ENCODE data around the gene BRD4. TPM values are rescaled to one million over a fixed set of nuclear protein-coding genes. Genes with fewer than 3 reads are reported as not detected.

The BRD4 gene
- total and polyA plus RNA-seq, 2 of the 13 experiments (the other 11 are each of a cell fraction or from before 2014, with no cell fraction given) = 10.5 to 11.4 TPM

GRCh38 chr19:15297416-15298224 is 34.7 kb downstream of the BRD4 start (continued):
- peak; percentile 48; the same call in 1 of the 2 replicates for TF ChIP-seq ZNF770 (CRISPR knock-in tag; IDR thresholded peaks at IDR 0.05)
- no peak for TF ChIP-seq ZNF44 (CRISPR knock-in tag; IDR thresholded peaks at IDR 0.05)
- TF ChIP-seq SRSF4 (IDR thresholded peaks at IDR 0.05; ENCODE audit: low read depth, low read length, poor library complexity, severe bottlenecking) = no peak
- peak; percentile 83 for TF ChIP-seq FOXJ3 (CRISPR knock-in tag; IDR thresholded peaks at IDR 0.05; ENCODE audit: borderline replicate concordance)
- no peak for TF ChIP-seq REL (CRISPR knock-in tag; conservative IDR thresholded peaks at IDR 0.05)
- no peak for TF ChIP-seq SNAPC2 (CRISPR knock-in tag; IDR thresholded peaks at IDR 0.05)
- TF ChIP-seq TCF7L2 (IDR thresholded peaks at IDR 0.05; ENCODE audit: low read depth, low read length) = no peak; the same call in 1 of the 2 replicates
- no peak for TF ChIP-seq ZBTB26 (CRISPR knock-in tag; IDR thresholded peaks at IDR 0.05; ENCODE audit: borderline replicate concordance)
- TF ChIP-seq CAMTA2 (CRISPR knock-in tag; IDR thresholded peaks at IDR 0.05; ENCODE audit: borderline replicate concordance) = no peak
- TF ChIP-seq ZNF333 (CRISPR knock-in tag; IDR thresholded peaks at IDR 0.05; ENCODE audit: borderline replicate concordance) = no peak
- TF ChIP-seq ZNF747 (CRISPR knock-in tag; IDR thresholded peaks at IDR 0.05; ENCODE audit: borderline replicate concordance) = no peak; the same call in 1 of the 2 replicates
- no peak for TF ChIP-seq RBM39 (IDR thresholded peaks at IDR 0.05; ENCODE audit: low read depth, low read length, poor library complexity, severe bottlenecking)
- TF ChIP-seq ATF1 (CRISPR knock-in tag; IDR thresholded peaks at IDR 0.05) = peak; percentile 81
- peak; percentile 74; the same call in 1 of the 2 replicates for TF ChIP-seq THAP9 (CRISPR knock-in tag; IDR thresholded peaks at IDR 0.05; ENCODE audit: borderline replicate concordance)
- no peak for TF ChIP-seq ZNF234 (CRISPR knock-in tag; conservative IDR thresholded peaks at IDR 0.05)
